HG02970 (cell line): ENCODE data around the gene DNAJC11.

Experiments used
- ATAC-seq: cut with Tn5 transposase; IDR thresholded peaks from one replicate; pipeline ENCODE4 v1.9.1; 2021; ENCODE audit warnings: mild to moderate bottlenecking, moderate library complexity, moderate number of reproducible peaks; ENCODE audit not compliant: unreplicated experiment, low FRiP score

The DNAJC11 gene

DNA sequence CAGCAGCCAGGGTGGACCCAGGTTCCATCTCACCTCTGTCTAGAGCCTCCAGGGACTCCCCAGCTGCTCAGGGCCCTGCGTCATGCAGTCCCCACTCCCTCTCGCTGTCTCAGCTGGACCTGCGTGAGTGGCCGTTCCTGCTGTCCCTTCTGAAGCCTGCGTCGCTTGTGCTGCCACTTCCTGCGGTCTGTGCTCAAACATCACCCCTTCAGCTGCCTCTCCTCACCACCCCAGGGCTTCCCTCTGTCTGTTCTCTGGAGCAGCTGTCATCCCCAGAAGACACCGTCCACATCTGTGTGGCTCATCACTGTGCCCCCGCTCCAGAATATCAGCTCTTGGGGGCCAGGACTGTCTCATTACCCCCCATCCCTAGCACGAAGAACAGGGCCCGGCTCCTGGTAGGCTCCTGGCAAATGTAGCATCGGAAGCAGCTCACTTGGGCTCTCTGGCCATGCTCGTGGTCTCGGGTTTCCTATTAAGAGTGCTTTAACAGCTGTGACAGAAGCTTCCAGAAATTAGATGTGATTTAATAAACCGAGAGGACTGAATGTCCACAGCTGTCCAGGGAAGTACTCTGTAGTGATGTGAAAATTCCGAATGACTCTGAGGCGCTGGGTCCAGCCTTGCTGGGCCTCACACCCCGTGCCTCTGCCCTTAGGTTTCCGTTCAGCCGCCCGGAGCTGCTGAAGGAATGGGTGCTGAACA, 73.6 kb downstream of the DNAJC11 start:
- no peak for ATAC-seq

DNA sequence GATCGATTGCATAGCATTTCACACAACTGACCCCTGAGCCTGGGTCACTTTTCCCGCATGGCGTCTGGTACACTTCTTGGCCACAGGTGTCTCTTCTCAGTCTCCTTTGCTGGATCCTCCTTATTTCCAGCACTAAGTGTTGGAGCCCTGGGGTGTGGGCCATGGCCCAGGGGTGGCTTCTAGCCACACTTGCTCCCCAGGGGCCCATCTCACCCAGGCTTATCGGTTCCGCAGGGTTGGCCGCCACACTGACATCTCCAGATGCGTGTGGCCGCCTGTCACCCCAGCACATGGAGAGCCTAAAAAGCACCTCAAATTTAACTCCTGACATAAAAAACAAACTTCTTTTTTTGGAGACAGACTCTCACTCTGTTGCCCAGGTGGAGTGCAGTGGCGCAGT, 74.6 kb downstream of the DNAJC11 start:
- ATAC-seq: no peak

DNA sequence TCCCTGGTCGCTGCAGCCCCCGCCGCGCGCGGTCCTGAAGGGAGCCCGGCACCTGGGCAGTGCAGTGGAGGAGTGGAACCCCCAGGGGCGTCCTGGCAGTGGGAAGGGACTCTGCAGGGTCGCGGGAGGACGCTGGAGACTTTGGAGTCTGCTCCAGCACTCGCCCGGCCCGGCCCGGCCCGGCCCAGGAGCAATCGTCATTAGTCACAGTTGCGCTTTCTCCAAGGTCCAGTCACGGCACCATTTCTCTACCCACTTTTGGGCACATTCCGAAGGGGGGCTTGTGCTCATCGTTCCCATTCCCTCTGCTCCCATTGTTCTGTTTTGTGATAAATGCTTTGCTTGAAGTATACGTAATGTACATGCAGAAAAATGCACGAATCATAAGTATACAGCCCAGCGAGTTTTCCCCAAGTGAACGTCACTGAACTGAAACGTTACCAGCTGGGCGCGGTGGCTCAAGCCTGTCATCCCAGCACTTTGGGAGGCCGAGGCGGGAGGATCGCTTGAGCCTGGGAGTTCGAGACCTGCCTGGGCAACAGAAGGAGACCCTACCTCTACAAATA, 75.9 kb downstream of the DNAJC11 start:
- ATAC-seq: peak; percentile 25

DNA sequence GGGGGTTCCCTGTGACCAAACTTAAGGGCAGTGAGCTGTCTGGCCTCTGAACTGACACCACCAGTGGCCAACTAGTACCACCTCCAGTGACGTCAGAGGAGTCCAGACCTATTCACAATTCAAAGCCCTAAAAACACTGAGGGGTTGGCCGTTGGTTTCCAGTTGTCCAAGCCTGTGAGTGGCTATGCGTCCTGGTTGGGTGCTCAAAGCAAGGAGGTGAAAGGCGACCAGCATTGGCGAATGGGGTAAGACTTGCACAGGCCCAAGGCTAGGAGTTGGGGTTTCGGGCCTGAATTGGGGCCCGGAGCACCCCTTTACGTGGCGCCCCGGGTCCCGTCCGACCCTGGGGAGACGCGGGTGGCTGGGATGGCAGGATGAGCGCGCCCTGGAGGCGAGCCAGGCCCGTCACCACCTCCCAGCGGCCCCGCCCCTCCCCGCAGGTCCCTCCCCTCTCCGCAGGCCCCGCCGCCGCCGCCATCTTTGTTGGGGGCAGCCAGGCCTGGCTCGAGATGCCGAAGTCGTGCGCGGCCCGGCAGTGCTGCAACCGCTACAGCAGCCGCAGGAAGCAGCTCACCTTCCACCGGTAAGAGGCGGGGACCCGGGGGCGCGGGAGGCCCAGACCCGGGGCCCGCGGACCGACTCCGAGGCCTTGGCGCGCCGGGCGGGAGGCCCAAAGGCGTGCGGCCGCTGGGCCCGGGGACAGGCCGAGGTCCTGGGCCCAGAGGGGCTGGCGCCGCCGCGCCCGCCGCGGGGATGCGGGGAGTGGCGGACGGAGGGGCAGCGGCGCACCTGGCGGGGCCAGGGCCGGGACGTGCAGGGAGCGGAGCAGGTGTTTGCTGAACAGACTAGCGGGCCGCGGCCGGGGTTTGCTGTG, 76.7 kb downstream of the DNAJC11 start, which contains the start of gene THAP3:
THAP3 (plus strand) TSS at position 159 of the 874 bp plus-strand sequence; CDS start at position 510, 351 bp downstream.
- peak; percentile 73 for ATAC-seq

DNA sequence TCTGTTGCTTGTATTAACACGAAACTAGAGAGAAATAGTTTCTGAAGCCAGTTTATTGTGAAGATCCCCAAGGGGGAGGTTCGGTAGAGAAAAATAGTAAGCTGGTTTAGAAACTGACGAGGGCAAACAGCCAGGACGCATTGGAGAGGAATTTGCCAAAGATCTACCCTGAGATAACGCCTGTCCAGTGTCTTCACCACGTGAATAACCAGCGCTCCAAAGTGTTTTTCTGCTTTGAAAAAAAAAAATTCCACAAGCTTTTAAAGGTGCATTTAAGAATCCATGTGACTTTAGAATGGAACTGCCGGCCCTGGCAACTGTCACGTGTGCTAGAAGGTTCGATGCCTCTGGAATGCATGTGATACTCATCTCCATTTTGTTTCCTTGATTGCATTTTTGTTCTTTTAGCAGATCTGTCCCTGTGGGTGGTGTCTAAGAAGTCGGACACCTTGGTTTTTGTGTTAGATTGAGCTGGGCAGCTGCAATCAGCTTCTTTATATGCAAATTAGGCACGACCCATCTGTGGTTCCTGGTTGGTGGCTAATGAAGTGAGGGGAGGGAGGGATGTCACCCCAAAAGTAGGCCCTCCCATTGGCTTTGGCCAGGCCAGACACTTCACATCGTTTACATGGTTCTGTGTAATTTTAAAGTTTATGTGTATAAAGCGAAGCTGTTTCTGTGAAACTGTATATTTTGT, 78.2 kb downstream of the DNAJC11 start:
- ATAC-seq: no peak

DNA sequence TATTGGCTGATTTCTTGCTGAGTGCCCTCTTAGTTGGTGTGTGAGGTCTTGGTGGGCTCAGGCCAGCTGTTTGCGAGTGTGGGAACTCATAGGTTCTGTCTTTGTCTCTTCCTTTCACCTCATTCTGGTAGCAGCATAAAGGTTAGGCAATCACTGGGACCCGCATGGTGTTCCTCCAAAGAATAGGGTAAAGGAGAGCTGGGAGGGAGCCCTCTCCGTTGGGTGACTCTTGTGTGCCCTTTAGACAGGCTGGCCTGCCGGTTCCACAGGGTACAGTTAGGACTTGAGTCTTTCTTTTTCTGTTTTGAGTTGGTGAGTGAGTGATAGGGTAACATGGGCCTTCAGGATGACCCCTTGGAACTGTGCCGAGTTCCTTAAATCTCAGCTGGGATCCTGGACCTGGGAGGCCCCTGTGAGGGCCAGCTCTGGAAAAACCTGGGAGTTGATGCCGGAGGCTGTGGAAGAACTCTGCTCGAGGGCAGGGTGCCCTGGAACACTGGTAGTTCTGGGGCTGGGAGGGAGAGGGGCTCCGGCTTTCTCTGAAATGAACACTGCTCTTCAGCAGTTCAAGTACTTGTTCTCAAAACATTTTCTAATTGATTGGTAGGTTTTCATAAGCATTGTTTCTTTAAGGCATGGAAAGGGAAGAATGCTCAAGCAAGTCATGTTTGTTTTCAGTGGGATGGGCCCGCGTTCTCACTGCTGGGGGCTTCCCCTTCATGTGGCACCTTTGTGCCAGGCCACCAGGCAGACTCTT, 79.0 kb downstream of the DNAJC11 start:
- ATAC-seq: no peak

DNA sequence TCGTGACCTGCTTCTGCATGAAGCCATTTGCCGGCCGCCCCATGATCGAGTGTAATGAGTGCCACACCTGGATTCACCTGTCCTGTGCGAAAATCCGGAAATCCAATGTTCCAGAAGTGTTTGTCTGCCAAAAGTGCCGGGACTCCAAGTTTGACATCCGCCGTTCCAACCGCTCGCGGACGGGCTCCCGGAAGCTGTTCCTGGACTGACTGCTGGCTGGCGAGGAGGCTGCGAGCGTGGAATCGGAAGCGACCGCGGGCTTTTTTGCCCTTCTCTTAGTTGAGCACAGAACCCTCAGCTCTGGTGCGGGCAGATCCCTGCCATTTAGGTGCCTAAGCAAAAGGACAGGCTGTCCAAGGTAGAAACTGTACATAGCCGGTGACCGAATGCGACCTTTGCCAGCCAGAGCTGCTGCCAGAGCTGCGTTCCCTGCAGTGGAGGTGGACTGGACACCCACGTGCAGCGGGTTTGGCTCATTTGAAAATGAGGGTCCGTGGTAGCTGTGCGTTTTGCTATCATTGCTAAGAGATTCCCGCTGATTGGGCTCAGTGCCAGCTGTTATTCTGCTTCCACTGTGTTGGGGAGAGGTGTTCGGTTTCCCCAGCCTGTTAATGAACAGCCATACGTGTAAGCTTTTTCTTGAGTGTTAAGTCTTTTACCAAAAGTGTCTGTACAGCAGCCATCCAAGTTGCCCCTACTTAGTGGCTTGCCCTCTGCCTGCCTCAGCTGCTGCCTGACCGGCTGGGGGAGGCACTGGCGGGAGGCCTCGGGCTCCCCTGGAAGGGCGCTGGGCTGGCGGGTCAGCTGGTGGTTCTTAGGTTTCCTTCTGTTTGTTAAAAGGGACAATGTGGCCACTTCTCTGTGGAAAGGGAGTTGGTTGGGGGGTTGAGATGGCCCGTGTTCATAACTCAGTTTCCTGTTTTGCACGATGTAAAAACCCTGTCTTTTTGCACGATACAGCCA, 79.9 kb downstream of the DNAJC11 start:
- ATAC-seq: no peak

DNA sequence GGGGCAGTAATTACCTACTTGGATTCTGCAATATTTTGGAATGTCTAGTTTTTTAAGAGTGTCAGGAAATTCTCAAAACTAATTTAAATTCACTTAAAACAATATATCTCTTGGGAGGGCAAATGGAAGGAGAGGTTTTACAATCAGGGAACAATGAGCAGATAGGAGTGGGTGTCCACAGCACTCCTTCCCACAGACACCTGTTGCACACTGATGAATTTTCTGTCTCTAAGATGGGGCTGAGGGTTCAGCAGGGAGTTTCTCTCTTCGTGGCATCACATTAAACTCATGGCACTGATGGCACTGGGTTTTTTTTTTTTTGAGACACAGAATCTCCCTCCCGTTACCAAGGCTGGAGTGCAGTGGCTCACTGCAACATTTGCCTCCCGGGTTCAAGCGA, 82.6 kb downstream of the DNAJC11 start:
- ATAC-seq: no peak

DNA sequence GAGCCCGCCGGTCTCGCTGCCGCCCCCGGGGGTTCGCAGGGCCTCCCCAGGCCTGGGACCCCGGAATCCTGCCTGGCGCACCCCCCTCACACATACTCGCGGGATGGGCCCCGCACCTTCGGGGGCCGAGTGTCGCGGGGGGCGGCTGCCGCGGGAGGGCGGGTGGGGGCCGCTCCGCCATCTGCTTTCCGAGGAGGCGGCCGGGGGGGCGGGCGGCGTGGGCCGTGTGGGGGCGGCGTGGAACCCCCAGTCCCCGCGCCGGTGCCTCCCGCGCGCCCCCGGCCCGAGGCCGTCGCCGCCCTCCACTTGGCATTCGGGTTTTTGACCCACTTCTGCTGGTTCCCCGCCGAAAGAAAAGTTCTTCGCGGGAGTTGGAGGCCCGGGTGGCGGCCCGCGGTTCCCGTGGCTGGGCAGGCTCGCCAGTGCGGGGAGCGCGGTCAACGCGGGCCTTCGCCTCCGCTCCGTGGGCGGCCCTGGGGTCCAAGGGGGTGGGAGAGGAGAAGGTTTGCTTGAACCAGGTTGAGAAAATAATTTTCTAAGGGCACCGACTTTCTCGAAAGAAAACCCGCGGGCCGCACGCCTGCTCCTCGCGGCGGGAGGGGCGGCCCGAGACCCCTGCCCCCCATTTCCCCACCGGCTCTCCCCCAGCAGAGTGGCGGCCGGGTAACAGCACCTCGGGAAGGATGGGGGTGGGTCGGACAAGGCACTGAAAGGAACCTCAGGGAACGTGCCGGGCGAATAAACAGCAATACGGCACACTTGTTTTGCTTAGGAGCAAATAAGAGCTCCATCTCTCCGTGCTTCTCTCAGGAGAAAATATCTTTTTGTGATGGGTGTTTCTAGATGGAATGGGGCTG, 86.5 kb downstream of the DNAJC11 start:
- no peak for ATAC-seq

DNA sequence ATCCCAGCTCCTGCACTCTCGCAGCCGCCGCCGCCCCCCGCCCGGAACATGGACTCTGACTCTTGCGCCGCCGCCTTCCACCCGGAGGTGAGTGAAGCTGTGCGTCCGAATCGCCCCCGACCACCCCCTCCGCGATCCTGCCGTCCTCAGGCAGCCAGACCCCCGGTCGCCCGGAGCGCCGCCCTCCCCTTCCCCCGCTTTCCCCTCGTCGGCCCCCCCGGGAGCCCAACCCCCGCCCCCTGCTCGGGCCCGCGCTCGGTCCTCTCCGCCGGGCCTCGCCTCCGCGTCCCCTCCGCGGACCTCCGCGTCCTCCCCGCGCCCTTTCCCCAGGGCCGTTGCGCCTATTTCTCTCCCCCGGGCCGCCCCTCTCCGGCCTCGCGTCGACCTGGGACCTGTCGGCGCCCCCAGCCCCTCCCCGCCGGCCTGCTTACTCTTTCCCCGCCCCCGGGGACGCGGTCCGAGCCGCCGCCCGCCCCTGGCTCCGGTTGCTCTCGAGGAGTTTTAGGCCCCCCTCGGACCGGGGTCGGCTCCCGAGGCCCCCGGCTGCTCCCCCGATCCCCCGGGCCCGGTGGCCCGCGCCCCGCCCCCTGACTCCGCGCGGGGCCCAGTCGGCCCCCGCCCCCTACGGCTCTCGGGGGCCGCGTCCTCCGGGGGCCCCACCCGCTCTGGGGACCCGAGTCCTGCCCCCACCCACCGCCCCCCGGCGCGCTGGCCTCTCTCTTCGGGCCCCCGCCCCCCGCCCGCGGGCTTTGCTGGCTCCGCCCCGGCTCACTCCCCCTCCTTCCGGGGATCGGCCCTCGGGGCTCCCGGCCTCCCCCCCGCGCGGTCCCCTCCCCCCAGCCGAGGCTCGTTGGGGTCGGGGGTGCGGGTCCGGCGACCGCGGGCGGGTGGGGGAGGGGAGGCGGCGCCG, 87.3 kb downstream of the DNAJC11 start:
- no peak for ATAC-seq

DNA sequence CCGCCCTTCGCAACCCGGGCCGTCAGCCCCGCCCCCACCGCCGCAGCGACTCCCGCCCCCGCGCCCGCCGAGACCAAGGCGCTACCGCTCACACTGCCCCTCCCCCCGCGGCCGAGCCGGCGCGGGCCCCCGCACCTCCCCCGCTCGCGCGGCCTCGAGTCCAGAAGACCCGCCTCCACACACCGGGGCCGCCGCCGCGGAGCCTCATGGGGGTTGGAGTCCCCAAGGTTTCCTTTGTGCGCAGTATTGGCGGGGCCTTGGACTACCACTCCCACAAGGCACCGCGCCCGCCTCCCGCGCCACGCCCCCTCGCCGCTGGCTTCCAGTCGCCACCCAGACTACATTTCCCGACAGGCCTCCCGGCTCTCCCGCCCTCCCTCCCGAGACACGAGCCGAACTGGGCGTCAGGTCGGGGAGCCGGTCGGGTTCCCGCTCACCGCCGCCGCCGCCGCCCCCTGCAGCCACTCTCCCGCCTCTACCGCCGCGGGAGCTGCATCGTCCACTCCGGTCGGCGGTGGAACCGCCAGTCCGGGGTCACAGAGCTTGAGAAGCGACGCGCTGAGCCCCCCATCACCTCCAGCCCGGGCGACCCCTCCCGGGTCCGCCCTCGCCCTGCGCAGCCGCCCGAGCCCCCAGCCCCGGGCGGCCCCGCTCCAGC, 88.1 kb downstream of the DNAJC11 start, which contains the start of gene PHF13:
PHF13 (plus strand) TSS at position 371 of the 658 bp plus-strand sequence. CDS start 336 bp downstream, outside the sequence.
- ATAC-seq: peak; percentile 94

DNA sequence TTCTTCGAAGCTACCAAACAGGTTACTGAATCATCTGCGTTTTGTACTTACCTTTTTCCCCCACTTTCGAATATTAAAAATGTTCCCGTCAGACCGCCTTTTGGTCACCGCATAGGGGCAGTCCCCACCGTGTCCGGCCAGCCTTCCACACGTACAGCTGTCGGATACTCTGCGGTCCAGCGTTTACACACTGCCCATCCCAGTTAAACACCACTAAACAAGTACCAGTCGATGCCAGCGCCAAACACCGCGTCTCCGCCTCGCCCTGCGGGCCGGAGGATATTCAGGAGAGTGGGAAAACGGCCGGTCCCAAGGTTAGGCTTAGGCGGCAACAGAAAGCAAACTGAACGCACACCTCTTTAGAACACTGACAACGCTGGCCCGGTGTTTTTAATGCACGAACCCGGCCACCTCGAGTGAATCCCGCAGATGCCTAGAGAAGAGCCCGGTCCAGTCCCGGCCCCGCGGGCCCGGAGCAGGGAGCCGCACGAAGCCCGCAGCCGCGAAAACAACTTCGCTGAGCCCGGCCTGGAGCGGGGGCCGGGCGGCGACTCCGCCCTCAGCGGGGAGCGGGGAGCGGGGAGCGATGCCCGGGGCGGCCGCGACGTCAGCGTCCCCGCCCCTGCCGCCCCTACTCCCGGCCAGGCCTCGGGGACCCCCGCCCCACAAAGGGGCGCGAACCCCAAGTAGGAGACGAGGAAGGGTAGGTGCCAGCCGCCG, 88.8 kb downstream of the DNAJC11 start:
- no peak for ATAC-seq

DNA sequence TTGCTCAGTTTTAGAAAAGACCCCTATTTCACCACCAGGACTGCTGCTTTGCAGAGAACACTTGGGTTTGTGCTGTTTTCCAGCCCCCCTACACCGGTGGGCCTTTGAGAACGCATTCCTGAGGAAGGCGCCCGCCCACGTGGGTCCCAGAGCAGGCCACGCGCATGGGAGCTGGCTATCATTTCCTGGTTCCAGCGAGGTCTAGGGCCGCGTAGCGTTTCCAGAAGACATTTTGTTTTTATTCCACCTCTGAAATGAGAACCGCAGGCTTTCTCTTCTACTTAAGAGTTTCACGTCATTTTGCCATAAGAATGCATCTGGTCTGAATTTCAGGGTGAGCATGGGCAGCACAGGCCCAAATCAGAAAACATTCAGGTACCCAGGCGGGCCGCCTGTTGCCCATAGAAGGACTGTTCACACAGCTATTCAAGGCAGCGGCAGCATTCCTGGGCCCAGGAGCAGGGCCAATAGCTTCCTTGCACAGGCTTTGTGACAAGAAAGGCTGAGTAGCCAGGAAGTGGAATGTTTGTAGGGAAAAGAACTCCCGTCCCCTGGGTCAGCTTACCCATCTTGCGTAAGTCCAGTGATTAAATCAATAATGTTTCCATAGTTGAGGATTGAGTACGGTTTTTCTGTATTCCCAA, 97.6 kb downstream of the DNAJC11 start:
- ATAC-seq: no peak

DNA sequence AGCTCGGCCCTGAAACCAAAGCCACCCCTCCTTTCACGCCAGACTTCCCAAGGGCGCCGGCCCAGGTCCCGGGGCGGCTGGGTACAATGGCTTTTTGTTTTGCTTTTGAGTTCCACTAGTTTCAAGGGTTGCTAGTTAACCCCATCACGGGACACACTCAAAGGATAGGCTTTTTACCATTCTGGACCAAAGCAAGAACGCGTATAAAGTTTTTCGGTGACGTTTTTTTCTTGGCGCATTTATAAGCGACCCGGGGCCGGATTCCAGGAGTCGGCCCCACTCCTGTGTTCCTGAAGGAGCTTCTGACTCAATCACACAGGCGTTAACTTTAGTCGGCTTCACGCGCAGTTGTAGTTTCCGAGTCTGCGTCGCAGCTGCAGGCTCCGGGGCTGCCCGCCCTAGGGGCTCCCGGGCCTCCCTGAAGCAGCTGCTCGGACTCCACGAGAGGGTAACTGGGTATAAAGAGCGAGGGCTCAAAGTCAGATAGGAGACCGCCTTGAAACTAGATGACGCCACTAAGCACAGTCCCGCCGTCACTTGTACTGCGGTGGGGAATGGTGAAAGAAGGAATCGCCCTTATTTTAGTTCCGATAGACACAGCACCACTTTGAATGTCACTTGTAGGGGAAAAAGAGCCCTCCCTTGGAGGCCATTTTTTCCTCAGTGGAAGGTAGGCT, 98.2 kb downstream of the DNAJC11 start:
- ATAC-seq: peak; percentile 3
